HL-60 (cell line): ENCODE results near the gene UNC119.

Source experiments
- DNase-seq, 2 experiments: peaks; one replicate each; pipeline ENCODE4 v3.0.0-alpha.2; 2010 to 2020; ENCODE audit warnings: low read depth in 1 of 2, low spot score in 1 of 2
- H3K27ac ChIP-seq: fragments of 250-450 bp; sonication (Bioruptor Pico); replicated peaks from 2 replicates; pipeline ENCODE4 v1.5.1; 2020; ENCODE audit warnings: mild to moderate bottlenecking, moderate library complexity
- H3K27me3 ChIP-seq: fragments of 250-450 bp; sonication (Bioruptor Pico); 2 replicates; pipeline ENCODE4 v1.5.1; 2021; ENCODE audit warnings: mild to moderate bottlenecking, moderate library complexity; ENCODE audit not compliant: insufficient read depth, poor library complexity, severe bottlenecking
- H3K4me3 ChIP-seq: replicated peaks from 2 replicates; pipeline ENCODE4 v1.5.1; 2011; ENCODE audit warnings: mild to moderate bottlenecking, control low read depth, low read length; ENCODE audit not compliant: insufficient read depth
- GABPA ChIP-seq: IDR thresholded peaks from 2 replicates; pipeline ENCODE4 v1.6.1; 2012; ENCODE audit warnings: low read depth
- POLR2AphosphoS5 ChIP-seq: IDR thresholded peaks from 2 replicates; pipeline ENCODE4 v1.6.1; 2012; ENCODE audit warnings: low read depth
- SPI1 ChIP-seq: IDR thresholded peaks from 2 replicates; pipeline ENCODE4 v1.6.1; 2012; ENCODE audit warnings: low read depth, mild to moderate bottlenecking, borderline replicate concordance
- TF ChIP-seq, protein P1 (sequence below): IDR thresholded peaks from 2 replicates; pipeline ENCODE4 v1.6.1; 2012; ENCODE audit warnings: low read depth; ENCODE audit not compliant: insufficient replicate concordance
- TF ChIP-seq, protein P2 (sequence below): IDR thresholded peaks from one replicate; pipeline ENCODE4 v1.5.1; 2011; ENCODE audit warnings: low read length, control low read depth, inconsistent platforms; ENCODE audit not compliant: insufficient read depth

The UNC119 gene

DNA sequence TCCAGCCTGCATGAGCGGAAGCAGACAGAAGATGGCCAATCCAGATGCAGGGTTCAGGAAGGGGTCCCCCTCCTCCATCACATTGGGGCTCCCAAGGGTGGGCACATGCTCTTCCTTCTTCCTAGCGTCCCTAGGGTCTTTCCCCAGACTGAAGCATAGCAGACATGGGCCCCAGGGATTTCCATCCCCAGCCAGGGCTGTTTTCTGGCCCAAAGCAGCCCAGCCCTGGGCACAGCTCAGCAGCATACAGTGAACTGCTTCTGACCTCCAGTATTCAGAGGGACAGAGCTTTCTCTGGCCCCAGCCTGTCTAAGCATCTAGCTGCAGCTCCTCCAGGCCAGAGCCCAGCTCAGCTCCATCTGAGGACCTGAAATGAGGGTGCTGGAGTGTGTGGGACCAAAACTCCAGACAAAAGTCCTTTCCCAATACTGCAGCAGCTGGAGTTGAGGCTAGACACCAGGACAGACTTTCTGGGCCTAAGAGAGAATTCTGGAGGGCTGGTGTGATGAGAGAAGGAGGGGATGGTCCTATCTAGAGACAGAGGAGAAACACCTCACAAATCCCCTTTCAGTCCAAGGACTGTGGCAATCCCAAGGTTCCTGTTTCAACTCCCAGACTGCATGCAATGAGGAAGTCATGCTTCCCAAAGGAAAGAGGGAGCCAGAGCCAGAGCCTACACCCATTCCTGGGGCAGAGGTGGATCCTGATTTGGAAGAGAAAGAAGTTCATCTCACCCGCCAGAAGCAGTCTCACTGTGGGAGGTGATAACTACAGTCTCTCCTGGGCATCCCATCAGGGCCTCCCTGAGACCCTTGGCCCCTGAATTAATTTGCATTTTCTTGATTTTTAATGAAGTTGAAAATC is 50.8 kb downstream of the UNC119 start:
- no peak for DNase-seq
- no peak overlapping the region for H3K4me3 ChIP-seq
- H3K27me3 ChIP-seq, result peaks cover 5% of the 10 kb centered on the region
- H3K27ac ChIP-seq, result no peak overlapping the region
- no peak for TF ChIP-seq GABPA
- TF ChIP-seq, protein P1, sequence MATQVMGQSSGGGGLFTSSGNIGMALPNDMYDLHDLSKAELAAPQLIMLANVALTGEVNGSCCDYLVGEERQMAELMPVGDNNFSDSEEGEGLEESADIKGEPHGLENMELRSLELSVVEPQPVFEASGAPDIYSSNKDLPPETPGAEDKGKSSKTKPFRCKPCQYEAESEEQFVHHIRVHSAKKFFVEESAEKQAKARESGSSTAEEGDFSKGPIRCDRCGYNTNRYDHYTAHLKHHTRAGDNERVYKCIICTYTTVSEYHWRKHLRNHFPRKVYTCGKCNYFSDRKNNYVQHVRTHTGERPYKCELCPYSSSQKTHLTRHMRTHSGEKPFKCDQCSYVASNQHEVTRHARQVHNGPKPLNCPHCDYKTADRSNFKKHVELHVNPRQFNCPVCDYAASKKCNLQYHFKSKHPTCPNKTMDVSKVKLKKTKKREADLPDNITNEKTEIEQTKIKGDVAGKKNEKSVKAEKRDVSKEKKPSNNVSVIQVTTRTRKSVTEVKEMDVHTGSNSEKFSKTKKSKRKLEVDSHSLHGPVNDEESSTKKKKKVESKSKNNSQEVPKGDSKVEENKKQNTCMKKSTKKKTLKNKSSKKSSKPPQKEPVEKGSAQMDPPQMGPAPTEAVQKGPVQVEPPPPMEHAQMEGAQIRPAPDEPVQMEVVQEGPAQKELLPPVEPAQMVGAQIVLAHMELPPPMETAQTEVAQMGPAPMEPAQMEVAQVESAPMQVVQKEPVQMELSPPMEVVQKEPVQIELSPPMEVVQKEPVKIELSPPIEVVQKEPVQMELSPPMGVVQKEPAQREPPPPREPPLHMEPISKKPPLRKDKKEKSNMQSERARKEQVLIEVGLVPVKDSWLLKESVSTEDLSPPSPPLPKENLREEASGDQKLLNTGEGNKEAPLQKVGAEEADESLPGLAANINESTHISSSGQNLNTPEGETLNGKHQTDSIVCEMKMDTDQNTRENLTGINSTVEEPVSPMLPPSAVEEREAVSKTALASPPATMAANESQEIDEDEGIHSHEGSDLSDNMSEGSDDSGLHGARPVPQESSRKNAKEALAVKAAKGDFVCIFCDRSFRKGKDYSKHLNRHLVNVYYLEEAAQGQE, result no peak
- TF ChIP-seq, protein P2, sequence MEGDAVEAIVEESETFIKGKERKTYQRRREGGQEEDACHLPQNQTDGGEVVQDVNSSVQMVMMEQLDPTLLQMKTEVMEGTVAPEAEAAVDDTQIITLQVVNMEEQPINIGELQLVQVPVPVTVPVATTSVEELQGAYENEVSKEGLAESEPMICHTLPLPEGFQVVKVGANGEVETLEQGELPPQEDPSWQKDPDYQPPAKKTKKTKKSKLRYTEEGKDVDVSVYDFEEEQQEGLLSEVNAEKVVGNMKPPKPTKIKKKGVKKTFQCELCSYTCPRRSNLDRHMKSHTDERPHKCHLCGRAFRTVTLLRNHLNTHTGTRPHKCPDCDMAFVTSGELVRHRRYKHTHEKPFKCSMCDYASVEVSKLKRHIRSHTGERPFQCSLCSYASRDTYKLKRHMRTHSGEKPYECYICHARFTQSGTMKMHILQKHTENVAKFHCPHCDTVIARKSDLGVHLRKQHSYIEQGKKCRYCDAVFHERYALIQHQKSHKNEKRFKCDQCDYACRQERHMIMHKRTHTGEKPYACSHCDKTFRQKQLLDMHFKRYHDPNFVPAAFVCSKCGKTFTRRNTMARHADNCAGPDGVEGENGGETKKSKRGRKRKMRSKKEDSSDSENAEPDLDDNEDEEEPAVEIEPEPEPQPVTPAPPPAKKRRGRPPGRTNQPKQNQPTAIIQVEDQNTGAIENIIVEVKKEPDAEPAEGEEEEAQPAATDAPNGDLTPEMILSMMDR, result no peak
- TF ChIP-seq POLR2AphosphoS5, result no peak
- TF ChIP-seq SPI1, result no peak

DNA sequence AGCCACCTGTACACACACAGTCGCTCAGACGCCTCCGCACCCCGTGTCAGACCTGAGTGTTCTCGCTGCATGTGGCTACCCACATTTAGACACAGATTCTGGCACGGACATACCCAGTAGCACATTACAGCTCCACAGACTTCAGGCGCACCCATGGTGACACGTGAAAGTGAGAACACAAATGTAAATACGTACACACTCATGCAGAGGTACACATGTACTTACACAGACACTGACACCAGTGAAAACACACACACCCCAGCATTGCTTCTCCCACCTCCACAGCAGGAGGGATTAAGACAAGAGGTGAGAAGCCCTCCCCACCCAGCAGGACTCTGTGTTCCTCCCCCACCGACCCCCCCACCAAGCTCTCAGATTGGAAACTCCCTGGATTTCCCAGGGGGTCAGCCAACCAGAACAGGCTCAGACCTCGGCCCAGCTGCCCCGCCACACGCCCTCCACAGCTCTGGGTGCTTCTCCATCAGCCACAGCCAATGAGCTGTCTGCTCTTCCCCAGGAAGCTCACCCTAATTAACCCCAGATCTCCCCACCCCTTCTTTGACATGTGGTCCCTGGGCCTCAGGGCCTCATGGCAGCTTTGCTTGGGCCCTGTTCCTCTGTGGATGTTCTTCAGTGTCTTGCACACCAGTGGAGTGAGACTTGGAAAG is 51.6 kb downstream of the UNC119 start:
- TF ChIP-seq POLR2AphosphoS5 (no peak), GABPA (no peak), SPI1 (no peak)
- TF ChIP-seq, protein P2, result no peak
- TF ChIP-seq, protein P1, result no peak
- Histone ChIP-seq H3K27ac (no peak overlapping the region), H3K4me3 (no peak overlapping the region), H3K27me3 (peaks cover 5% of the 10 kb centered on the region)
- no peak for DNase-seq

DNA sequence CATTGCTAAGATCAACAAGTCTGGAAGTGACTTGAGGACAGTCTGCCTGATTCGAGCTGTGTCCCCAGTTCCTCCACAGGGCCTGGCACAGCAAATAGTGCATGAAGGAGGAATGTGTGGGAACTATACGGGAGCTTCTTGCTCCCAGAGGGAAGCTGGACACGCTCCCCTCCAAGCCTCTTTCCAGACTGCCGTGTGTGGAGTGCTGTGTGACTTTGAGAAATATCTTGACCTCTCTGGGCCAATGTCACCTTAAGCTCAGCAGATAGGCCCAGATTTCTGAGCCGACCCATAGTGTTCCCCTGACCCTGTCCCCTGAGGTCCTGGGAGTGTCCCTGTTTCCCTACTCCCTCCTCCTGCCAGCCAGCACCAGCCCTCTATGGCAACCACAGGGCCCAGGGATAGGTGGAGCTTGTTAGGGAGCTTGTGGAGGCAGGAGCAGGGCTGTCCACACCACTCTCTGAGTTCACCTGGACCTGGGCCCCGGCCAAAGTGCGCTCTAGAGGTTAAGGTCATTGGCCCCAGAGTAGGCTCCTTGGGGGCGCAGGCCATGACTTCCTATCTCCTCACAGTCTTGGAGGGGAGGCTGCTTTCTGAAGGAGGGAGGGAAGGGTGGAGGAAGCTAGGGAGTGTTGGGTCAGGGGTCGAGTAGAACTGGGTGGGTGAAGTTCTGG is 52.6 kb downstream of the UNC119 start:
- Histone ChIP-seq H3K27ac (no peak overlapping the region), H3K4me3 (no peak overlapping the region), H3K27me3 (peaks cover 5% of the 10 kb centered on the region)
- DNase-seq, result no peak
- TF ChIP-seq, protein P1, result no peak
- no peak for TF ChIP-seq POLR2AphosphoS5
- no peak for TF ChIP-seq SPI1
- TF ChIP-seq GABPA, result no peak
- TF ChIP-seq, protein P2, result no peak
